ENCODE results near the gene CDK6.

GRCh38 chr7:92817398-92817797 is 19.0 kb downstream of the CDK6 start:
- TF ChIP-seq POLR2AphosphoS5 (IDR thresholded peaks at IDR 0.05) (no peak), POLR2A (IDR thresholded peaks at IDR 0.05) (no peak)
- TF ChIP-seq, protein P1, sequence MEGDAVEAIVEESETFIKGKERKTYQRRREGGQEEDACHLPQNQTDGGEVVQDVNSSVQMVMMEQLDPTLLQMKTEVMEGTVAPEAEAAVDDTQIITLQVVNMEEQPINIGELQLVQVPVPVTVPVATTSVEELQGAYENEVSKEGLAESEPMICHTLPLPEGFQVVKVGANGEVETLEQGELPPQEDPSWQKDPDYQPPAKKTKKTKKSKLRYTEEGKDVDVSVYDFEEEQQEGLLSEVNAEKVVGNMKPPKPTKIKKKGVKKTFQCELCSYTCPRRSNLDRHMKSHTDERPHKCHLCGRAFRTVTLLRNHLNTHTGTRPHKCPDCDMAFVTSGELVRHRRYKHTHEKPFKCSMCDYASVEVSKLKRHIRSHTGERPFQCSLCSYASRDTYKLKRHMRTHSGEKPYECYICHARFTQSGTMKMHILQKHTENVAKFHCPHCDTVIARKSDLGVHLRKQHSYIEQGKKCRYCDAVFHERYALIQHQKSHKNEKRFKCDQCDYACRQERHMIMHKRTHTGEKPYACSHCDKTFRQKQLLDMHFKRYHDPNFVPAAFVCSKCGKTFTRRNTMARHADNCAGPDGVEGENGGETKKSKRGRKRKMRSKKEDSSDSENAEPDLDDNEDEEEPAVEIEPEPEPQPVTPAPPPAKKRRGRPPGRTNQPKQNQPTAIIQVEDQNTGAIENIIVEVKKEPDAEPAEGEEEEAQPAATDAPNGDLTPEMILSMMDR (IDR thresholded peaks at IDR 0.05 in 8 of 11, conservative IDR thresholded peaks at IDR 0.05 in 3 of 11), result no peak

Data from spleen (tissue), 7 donors.